Inflammatory macrophage treated with lipopolysaccharide for 1 hour (primary cell): Measurements from ENCODE around the gene ANKS1B.
"Not testable (repeated sequence)": the region's sequence is repeated elsewhere in the genome, so short reads cannot be mapped to it uniquely, and the experiment has no call there.

Source experiments
- DNase-seq, 2 donors: peaks; one replicate each; pipeline ENCODE4 v3.0.0-alpha.2; 2020 to 2022

ANKS1B gene

GRCh38 chr12:98786653-98787052, 1198.1 kb downstream of the ANKS1B start:
- DNase-seq: no peak

GRCh38 chr12:98783420-98783819, 1201.3 kb downstream of the ANKS1B start:
- no peak for DNase-seq

GRCh38 chr12:98780261-98780660, 1204.5 kb downstream of the ANKS1B start:
- DNase-seq: no peak

DNA sequence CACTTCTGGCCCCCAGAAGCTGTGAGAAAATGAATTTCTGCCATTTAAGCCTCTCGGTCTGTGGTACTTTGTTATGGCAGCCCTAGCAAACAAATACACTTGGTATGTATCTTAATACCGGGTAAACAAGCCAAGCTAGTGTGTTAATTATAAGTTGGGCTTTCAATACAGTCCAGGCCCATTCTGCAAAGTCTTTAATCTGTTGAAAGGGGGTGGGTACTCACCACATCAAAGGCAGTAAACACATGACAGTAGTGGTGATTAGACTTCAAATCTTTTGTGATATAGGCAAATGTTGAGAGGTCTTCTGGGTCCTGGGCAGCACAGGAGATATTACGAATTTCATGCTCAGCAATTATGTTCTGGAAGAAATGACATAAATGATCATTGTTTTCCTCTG, 1211.9 kb downstream of the ANKS1B start:
- DNase-seq: no peak

GRCh38 chr12:98771811-98772752, 1212.7 kb downstream of the ANKS1B start:
- no peak for DNase-seq

DNA sequence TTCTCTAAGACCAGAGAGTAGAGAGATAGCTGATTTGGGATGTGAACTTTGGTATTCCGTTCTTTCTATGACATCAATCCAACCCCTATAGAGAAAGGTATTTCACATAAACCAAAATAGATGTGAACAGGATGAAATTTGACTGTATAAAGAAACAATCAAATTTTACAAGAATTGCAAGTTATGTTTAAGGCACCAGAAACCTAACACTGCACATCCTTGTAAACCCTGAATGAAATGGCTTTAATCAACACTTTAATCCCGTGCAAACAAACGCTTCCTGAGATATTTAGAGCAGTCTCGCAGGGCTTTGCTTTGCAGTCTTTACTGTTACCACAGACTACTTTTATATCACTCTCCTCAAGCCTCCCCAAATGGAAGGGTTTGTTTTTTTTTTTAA, 1214.5 kb downstream of the ANKS1B start:
- DNase-seq: no peak

GRCh38 chr12:98769068-98769467, 1215.7 kb downstream of the ANKS1B start:
- DNase-seq: no peak

GRCh38 chr12:98767248-98767647, 1217.5 kb downstream of the ANKS1B start:
- no peak for DNase-seq

DNA sequence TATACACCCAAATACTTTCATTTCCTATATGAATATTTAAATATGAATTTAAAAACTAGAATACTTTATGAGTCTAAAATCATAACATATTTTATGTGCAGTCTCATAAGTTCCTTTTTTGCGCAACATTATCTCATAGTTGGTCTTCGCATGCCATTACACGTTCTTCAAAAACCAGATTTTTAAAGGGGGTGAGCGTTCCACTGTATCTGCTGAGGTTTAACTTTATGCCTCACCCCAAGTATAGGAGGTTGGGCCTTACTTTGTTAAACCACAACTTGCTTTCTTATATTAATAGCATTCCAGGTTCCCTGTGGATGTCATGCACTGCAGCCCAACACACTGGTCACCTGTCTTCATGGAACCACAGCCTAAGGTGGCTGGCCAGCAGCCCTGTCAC, 1221.1 kb downstream of the ANKS1B start:
- no peak for DNase-seq

GRCh38 chr12:98758331-98758730, 1226.4 kb downstream of the ANKS1B start:
- DNase-seq: peak in 1 of 2 donors; percentile 1

GRCh38 chr12:98757455-98757854, 1227.3 kb downstream of the ANKS1B start:
- DNase-seq: no peak

DNA sequence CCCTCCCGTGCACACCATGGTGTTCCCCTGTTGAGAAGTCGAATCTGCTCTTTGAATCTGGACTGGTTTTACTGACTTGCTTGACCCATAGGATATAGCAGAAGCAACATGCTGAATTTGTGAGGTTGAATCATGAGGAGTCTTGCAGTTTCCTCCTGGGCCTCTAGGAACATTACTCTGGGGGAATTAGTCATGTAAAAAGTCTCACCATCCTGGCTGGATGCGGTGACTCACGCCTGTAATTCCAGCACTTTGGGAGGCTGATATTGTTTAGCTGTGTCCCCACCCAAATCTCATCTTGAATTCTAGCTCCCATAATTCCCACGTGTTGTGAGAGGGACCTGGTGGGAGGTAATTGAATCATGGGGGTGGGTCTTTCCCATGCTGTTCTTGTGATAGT, 1228.9 kb downstream of the ANKS1B start:
- DNase-seq: not testable (repeated sequence)

- DNase-seq: no peak
Measured at GRCh38 chr12:98754095-98754494, 1230.6 kb downstream of the ANKS1B start.

DNA sequence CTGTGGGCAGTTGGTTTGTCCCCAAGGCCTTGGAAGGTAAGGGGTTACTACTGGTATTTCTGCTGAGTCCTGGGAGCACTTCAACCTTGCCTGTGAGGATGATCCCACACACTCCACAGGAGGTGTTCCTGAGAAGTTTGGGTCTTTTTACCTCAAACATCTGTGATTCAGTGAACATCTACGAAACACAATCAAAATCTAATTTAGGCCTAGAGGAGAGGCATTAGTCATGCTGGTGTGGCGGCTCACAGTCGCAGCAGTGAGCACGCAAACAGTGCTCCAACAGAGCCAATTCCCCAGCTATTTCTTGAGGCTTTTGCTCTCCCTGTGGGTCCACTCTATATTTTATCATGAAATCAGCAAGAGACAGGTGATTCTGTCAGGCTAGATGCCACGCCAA, 1232.0 kb downstream of the ANKS1B start:
- no peak for DNase-seq

DNA sequence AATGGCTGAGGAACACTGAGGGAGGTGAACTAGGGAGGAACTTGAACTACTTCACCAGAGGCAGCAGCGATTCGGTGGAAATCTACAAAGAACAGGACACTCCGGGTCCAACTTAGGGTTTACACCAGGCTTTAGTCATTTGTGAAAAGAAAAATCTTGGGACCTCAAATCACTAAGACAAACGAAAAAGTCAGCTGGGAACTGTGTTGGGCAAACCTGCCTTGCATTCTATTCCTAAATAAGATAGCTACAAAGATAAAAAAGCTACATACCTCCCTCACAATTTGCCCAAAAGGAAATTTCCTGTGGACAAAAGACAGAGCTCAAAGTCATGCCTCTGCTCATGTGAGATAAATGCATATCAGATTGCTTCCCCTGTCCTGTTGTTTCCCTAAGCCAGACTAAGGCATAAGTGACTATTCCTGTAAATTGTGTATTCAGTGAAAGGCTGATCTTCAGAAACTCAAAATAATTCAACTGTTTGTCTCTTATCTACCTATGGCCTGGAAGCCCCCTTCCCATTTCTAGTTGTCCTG, 1233.1 kb downstream of the ANKS1B start:
- no peak for DNase-seq

GRCh38 chr12:98750511-98750910, 1234.2 kb downstream of the ANKS1B start:
- no peak for DNase-seq

GRCh38 chr12:98748463-98748862, 1236.3 kb downstream of the ANKS1B start:
- no peak for DNase-seq

DNA sequence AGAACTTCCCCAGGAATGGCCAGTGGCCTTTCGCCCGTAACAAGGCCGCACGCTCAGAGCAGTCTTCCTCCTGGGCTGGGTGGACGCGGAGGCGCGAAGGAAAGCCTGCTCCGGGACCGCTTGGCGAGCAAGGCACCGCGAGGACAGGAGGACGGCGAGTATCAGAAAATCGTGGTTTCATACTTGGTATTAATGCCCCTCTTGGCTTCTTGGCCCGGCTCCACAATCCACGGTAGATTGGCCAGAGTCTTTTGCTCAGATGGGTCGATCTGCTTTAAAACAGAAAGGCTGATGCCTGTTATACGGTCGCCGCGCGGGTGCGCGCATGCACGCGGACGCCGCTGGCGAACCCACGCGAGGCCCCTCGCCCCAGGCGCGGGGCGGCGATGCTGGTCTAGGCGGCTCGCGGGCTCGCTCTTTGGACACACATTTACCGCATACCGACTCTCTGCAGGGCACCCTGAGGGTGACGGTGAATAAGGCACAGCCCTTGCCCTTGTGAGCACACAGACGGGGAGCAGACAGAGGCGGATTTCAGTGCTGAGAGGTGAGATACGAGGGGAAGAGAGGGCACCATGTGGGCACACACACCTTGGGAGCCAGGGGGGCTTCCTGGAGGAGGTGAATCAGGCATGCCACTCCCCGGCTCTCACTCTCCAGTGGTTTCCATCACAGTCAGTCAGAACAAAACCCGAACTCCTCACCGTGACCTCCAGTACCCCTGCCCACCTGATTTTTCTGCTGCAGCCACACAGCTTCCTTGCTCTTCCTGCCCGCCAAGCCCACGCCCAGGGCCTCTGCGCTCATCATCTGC, 1239.0 kb downstream of the ANKS1B start:
- DNase-seq: peak; percentile 9 to 19

DNA sequence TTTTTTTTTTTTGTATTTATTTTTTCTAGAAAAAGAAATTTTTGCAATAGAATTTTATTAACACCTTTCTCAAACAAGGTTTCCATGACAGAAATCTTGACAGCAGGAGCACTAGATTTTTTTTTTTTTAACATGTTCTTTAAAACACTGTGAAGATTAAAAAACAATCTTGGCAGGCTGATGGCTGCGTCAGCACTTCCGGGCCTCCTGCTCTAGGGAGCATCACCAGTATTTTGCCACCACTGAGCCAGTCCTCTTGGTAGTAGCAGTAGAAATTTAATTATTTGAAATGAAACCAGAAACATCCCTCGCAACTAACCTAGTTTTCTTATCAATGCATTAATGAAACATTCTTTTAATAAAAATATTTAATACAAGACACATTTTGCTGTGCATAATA, 1240.1 kb downstream of the ANKS1B start:
- no peak for DNase-seq

DNA sequence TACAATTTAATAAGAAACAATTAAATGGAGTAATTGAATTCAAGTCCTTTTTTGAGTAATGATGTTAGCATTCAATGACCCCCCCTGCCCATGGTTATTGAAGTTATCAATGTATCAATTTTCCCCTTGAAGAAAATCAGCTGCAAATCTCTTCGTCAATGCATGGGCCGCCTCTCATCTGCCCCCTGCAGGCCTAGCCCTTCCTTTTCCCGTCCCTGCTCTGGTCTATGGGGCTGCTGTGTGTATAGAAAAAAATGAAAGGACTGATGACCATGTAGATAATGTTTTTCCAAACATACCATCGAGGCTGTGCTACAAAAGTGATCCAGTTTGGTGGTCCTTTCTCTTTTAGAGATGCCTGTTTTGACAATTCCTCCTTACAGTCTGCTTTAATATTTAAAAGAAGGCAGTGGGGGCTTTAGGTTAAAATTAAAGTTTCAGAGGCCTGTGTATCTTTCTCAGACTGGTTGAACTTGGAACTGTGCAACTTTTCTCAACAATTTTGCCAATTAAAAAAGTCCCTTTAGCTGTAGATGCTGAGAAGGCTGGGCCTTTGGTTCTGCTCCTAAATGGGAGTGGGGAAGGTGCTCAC, 1241.3 kb downstream of the ANKS1B start:
- DNase-seq: peak in 1 of 2 donors; percentile 50

GRCh38 chr12:98741556-98742265, 1243.0 kb downstream of the ANKS1B start:
- DNase-seq: no peak

DNA sequence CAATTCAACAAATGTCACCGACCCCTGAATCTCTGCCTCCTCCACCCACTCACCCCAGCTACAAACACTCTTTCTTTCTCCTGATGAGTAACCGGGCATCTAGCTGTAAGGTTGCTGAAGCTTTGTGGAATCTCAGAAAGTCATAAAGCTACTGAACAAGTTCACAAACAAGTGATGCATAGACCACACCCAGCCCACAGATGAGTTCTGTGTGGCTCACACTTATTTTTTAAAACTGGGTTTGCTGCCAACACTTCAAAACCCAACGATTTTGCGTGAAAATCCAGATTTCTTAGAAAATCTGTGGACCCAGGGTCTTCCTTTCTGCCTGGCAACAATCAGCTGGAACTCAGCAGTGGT, 1243.6 kb downstream of the ANKS1B start:
- DNase-seq: no peak

DNA sequence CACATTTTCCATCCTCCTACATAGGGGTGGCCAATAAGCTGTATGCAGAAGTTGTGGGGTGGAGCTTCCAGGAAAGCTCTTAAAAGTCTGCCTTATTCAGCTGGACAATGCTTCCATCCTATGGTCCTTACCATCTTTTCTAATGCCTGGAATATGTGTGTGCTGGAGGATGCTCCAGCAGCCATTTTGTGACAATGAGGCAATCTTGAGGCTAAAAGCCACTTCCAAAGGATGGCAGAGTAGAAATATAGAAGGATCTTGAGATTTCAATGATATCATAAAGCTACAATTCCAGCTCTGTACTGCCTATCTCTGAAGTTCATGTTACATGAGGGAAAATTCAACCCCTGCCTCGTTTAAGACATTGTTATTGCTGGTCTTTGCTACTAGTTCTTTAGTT, 1244.0 kb downstream of the ANKS1B start:
- no peak for DNase-seq
